Stimulated activated CD4-positive, alpha-beta T cell treated with anti-CD3 and anti-CD28 coated beads, Interleukin-4, amount 100 ng/mL, for 4 hours (primary cell): ENCODE results near the gene P3H1.
A peak's percentile ranks its signal among the peaks of the same experiment; 100 is the strongest.
"Not testable (repeated sequence)": the region's sequence is repeated elsewhere in the genome, so short reads cannot be mapped to it uniquely, and the experiment has no call there.

ENCODE experiments used
- DNase-seq, 2 experiments: peaks; one replicate each; pipeline ENCODE4 v3.0.0-alpha.2; 2020

Gene P3H1

GRCh38 chr1:42769811-42770210 lies 3.0 kb upstream of the P3H1 start:
- no peak for DNase-seq

DNA sequence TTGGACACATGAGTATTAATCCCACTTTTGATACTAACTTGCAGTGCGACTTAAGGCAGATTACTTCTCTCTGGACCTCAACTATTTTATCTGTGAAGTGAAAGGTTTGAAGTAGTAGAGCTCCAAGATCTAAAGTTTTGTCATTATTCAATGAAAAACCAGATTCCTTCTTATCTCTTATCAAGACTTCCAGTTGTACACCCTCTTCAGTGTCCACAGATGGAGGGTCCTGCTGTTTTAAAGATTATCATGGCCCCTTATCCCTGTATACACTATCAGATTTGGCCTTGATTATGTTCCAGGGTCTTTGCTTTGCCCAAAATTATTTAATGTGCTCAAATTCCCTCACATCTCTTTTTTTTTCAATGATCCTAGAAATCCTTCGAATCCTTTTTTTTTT lies 1.3 kb upstream of the P3H1 start:
- no peak for DNase-seq

GRCh38 chr1:42767510-42768000 lies 727 bp upstream of the P3H1 start:
- no peak for DNase-seq

DNA sequence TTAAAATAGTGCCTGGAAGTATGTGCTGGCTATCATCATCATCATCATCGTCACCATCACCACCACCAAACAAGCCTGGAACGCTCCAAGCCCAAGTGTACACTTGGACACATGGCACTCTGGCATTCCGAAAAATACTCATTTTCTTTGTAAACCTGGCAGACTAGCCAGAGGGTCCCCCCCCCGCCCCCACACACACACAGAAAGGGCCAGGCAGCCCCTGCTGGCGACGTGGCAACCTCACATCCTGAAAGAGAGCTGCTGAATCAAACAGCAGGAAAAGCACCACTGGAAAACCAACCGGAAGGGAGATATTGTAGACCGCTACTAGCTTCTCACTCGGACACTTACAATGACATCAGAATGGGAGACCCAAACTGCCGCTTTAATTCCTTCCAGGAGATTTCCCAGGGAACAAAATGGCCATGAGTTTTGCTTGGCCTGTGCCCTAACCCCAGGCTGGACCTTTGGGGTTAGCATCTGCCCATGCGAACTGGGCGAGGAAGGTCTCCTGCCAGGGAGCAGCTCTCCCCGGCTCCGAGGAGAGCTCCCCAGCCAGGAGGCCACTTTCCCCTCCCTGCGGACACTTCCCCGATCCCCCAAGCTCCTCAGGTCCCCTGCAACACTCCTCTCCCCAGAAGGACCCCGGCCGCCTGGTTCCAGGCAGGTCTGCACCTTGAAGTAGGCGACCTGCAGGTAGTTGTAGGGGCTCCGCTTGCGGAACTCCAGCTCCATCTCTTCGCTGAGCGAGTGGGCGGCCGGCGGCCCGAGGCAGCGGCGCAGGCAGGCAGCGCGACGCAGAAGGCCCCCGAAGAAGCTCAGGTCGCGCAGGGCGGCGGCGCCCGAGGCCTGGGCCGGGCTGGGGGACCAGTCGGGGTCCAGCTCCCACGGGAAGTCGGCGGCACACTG lies 742 bp downstream of the P3H1 start:
- DNase-seq: peak; percentile 47 to 50

- no peak for DNase-seq
Measured at GRCh38 chr1:42765269-42765668, 1.6 kb downstream of the P3H1 start.

GRCh38 chr1:42762269-42762668 lies 4.6 kb downstream of the P3H1 start:
- DNase-seq: no peak

- no peak for DNase-seq
Measured at GRCh38 chr1:42761567-42761966, 5.3 kb downstream of the P3H1 start.

GRCh38 chr1:42759114-42759513 lies 7.7 kb downstream of the P3H1 start:
- no peak for DNase-seq

GRCh38 chr1:42758641-42759040 lies 8.2 kb downstream of the P3H1 start:
- no peak for DNase-seq

DNA sequence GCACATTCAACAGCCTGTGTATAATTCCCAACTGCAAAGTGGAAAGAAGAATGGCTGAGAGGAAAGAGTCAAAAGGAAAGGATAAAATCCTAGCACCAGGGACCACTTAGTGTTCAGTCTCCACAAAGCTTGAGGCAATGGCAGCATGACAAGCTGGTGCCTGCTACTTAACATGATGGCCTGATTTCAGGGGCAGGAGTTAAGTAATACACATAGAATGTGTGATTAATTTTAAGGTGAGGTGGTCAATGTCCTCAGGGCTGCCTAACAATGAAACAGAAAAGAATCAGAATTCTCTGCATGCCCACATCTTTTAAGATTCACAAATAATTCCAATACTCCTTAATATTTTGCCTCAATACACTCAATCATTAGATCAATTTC lies 8.9 kb downstream of the P3H1 start:
- DNase-seq: no peak

- DNase-seq: no peak
Measured at GRCh38 chr1:42756956-42757891, 9.6 kb downstream of the P3H1 start.

- DNase-seq: no peak
Measured at GRCh38 chr1:42753070-42753469, 13.8 kb downstream of the P3H1 start.

GRCh38 chr1:42752284-42752683 lies 14.5 kb downstream of the P3H1 start:
- DNase-seq: no peak

- DNase-seq: not testable (repeated sequence)
Measured at GRCh38 chr1:42751511-42752070, 15.2 kb downstream of the P3H1 start.

DNA sequence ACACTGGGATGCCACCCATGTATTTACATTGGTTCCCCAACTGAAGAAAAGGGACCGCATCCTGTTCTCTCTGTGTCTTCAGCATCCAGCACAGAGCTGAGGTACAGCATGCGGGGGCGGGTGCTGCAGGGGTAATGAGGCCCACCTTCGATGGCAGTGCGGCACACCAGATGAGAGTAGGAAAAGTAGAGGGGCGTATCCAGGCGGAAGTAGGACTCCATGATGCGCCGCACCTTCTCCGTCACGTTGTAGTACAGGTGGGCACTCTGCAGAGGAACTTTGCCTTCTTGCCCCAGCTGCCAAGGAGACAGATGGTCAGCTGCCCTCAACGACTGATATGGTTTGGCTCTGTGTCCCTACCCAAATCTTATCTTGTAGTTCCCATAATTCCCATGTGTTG lies 16.8 kb downstream of the P3H1 start:
- DNase-seq: no peak

GRCh38 chr1:42748461-42749410 lies 18.1 kb downstream of the P3H1 start:
- DNase-seq: no peak

DNA sequence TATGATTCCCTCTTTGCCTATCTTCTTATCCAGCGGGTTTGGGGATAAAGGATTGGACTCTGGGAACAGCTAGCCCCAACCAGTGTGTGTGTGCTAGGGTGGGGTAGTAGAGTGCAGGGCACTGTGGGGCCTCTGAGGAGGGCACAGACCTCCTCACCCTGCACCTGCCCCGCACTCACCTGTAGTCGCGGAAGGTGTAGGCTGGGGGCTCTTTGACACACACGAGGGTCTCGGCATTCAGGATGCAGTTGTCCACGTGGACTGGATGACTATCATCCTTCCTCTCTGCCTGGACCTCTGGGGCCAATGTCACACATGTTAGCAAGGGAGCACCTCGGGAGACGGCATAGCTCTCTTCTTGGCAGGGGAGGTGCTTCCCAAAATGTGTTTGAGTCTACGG lies 18.8 kb downstream of the P3H1 start:
- DNase-seq: no peak

DNA sequence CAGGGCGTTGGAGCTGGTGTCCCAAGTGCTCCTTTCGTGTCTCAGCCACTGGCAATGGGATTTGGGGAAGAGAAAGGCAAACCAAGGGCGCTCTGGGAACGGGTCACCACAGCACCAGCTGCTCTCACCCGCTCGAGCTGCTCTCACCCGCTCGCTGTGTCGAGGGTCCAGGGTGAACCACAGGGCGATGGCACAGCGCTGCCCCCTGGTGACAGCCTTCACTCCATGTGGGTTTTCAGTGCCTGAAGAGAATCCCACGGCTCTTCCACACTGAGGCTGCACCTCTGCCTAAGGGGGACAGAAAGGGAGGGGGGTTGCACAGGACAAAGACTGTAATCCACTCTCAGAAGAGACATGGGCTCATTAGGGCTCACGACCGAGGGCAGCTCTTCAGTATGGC lies 19.7 kb downstream of the P3H1 start:
- peak; percentile 30 to 55 for DNase-seq

DNA sequence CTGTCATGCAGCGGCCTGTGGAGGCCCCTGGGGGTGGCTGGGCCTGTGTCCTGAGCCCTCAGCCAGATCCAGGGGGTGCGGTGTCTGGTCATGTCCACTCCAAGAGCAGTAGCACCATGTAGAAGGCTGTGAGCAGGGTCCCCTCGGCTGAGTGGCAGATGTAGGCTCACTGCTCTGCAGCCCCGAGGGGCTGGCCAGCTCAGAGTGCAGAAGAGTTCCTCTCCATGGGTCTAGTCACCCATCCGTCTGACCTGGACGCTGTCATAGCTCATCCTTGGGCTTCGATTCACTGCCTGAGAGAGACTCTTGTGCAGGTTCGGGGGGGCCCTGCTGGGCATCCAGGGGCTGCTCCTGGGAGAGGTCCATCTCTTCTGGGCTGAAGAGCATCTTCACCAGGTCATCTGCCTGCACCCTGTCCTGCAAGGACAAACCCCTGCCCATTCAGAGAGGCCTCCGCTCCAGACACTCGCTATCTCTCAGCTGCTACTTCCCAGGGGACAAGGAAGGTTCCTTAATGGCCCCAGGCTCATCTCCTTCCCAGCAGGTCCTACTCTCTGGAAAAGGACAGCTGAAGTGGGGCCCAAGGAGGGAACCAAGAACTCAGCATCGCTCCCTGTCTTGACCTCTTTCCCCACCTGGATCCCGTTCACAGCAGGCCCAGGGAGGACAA lies 20.3 kb downstream of the P3H1 start:
- no peak for DNase-seq

GRCh38 chr1:42745851-42746250 lies 21.0 kb downstream of the P3H1 start:
- no peak for DNase-seq

DNA sequence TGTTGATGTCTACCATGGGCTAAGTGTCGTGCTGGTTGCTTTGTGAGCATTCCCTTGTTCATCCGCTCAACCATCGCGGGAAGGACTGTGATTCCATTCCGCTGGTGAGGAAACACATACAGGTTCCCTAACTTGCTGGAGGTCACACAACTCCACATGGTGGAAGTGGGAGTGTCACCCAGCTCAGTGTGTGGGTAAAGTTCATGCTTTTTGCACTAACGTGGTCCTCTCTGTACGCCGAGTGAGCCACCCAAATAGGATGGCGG lies 22.7 kb downstream of the P3H1 start:
- no peak for DNase-seq
